GM12874 (cell line): ENCODE data around the gene USP6NL.

ENCODE experiments used
- TF ChIP-seq, protein P1 (sequence below): IDR thresholded peaks from 2 replicates; pipeline ENCODE4 v1.5.1; 2011; ENCODE audit warnings: low read depth, mild to moderate bottlenecking, control low read depth, low read length, moderate library complexity; ENCODE audit not compliant: insufficient read depth

Gene USP6NL

GRCh38 chr10:11548065-11548767 is 63.2 kb downstream of the USP6NL start:
- TF ChIP-seq, protein P1, sequence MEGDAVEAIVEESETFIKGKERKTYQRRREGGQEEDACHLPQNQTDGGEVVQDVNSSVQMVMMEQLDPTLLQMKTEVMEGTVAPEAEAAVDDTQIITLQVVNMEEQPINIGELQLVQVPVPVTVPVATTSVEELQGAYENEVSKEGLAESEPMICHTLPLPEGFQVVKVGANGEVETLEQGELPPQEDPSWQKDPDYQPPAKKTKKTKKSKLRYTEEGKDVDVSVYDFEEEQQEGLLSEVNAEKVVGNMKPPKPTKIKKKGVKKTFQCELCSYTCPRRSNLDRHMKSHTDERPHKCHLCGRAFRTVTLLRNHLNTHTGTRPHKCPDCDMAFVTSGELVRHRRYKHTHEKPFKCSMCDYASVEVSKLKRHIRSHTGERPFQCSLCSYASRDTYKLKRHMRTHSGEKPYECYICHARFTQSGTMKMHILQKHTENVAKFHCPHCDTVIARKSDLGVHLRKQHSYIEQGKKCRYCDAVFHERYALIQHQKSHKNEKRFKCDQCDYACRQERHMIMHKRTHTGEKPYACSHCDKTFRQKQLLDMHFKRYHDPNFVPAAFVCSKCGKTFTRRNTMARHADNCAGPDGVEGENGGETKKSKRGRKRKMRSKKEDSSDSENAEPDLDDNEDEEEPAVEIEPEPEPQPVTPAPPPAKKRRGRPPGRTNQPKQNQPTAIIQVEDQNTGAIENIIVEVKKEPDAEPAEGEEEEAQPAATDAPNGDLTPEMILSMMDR = no peak

GRCh38 chr10:11546581-11546980 is 64.9 kb downstream of the USP6NL start:
- TF ChIP-seq, protein P1 = no peak

GRCh38 chr10:11541296-11541695 is 70.2 kb downstream of the USP6NL start:
- TF ChIP-seq, protein P1 = no peak

DNA sequence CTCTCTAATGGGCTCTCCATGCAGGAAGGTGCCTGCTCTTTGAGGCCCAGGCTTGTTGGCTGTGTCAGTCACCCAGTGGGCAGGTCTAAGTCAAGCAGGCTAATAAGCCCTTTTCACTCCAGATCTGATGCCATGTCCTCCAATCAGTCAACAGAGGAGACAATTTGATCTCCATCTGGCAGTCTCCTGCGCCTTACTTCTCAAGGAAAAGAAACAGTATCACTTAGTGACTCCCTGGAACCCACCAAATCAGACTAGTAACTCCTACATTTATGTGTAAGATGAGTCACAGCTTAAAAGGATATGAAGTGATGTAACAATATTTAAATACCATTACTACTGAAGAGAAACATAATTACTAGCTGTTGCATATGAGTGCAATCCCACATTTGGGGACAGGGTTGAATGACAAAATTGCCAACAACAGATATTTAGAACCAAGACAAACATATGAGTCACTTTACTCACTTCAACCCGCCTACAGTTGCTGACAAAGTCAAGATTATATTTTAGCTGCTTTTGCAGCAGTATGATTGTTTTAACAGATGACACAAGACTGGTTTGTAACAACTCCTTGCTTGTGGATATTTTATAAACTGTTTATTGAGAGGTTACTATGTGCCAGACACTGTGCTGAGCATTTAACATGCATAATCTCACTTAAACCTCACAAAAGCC is 72.1 kb downstream of the USP6NL start:
- TF ChIP-seq, protein P1 = no peak

DNA sequence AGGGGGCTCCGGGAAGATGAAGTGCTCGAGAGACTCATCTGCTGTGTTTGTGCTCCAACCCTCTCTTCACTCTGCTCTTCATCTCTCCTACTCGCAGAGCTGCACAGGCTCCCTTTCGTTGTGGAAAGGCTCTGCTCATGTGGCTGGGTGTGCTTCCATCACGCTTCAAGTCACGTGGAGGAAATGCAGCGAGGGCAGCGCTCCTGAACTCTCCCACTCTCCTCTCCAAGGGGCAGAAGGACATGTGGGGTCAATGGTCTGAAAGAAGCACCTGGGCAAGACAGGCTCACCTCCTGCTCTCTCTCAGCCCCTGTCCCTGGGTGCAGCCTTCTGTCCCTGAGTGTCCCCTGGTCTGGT is 72.6 kb downstream of the USP6NL start:
- TF ChIP-seq, protein P1 = no peak

DNA sequence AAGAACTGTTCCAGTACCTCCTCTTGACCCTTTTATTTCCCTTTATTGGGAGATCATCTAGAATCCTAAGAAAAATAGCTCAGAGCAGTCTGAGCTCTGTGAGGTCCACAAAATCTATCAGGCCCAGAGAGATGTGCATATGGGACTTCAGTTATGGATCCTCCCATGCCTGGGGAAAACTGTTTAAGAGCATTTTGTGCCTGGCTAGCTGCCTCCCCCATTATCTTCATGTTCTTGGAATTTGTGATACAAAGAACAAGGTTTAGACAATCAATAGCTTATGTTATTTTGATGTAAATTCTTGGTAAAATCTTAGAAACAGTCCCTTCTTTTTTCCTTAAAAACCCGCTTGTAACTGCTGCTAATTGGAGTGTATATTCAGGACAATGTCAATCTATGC is 75.2 kb downstream of the USP6NL start:
- TF ChIP-seq, protein P1 = no peak

DNA sequence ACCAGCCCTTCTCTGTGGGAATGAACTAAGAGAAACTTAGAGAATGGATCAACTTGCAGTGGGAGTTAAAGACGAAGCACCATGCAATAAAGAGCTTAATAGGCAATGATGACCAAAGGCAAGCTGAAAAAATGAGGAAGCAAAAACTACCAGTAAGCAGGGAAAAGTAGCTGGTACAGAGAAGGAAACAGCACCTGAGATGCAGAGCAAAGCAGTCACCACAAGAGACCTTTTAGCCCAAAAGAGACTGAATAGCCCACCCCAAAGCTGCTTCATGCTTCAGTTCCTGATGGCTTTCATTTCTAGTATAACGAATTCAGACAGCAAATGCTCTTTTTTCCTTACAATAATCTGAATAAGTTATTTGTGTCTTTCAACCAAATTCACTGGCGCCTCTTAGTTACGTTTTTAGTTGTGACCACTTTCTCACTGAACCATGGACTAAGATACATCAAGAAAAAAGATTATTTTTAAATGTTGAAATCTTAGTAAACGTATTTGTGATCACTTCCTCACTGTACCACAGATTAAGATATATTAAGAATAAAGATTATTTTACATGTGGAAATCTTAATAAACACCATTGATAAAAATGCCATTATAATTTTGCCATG is 76.0 kb downstream of the USP6NL start:
- TF ChIP-seq, protein P1 = no peak
